22Rv1 (cell line): Measurements from ENCODE around the gene CDC42EP3.

Experiments used
- H3K27ac ChIP-seq: fragments of 450-650 bp; 2 replicates; pipeline ENCODE4 v1.5.1; 2017
- CTCF ChIP-seq: fragments of 450-650 bp; IDR thresholded peaks from 2 replicates; pipeline ENCODE4 v1.5.1; 2017; ENCODE audit warnings: mild to moderate bottlenecking
- ZFX ChIP-seq: fragments of 450-650 bp; IDR thresholded peaks from 2 replicates; pipeline ENCODE4 v1.6.1; 2017; ENCODE audit warnings: antibody characterized with exemption, borderline replicate concordance

The CDC42EP3 gene

GRCh38 chr2:37695336-37695735, 23.9 kb upstream of the CDC42EP3 start:
- no peak for TF ChIP-seq CTCF
- TF ChIP-seq ZFX = no peak
- no peak overlapping the region for H3K27ac ChIP-seq

- H3K27ac ChIP-seq = no peak overlapping the region
Observed at GRCh38 chr2:37692711-37693110, 21.3 kb upstream of the CDC42EP3 start.

GRCh38 chr2:37689751-37690150, 18.3 kb upstream of the CDC42EP3 start:
- no peak for TF ChIP-seq ZFX
- no peak for TF ChIP-seq CTCF
- no peak overlapping the region for H3K27ac ChIP-seq

More at GRCh38 chr2:37692711-37693110, 21.3 kb upstream of the CDC42EP3 start:
- TF ChIP-seq ZFX (no peak), CTCF (no peak)

GRCh38 chr2:37688771-37689468, 17.5 kb upstream of the CDC42EP3 start:
- H3K27ac ChIP-seq = no peak overlapping the region
- no peak for TF ChIP-seq CTCF
- TF ChIP-seq ZFX = no peak

GRCh38 chr2:37686792-37687526, 15.5 kb upstream of the CDC42EP3 start:
- H3K27ac ChIP-seq = no peak overlapping the region
- TF ChIP-seq ZFX (no peak), CTCF (no peak)

- H3K27ac ChIP-seq = no peak overlapping the region
- TF ChIP-seq CTCF = no peak
- TF ChIP-seq ZFX = no peak
Observed at GRCh38 chr2:37684809-37685208, 13.4 kb upstream of the CDC42EP3 start.

- TF ChIP-seq ZFX (no peak), CTCF (no peak)
- no peak overlapping the region for H3K27ac ChIP-seq
Observed at GRCh38 chr2:37683921-37684780, 12.7 kb upstream of the CDC42EP3 start.
